ENCODE measurements around the gene MMEL1. TPM values are rescaled to one million over a fixed set of nuclear protein-coding genes. Genes with fewer than 3 reads are reported as not detected.

Gene MMEL1
- polyA plus RNA-seq, 2 of the 4 experiments (the other 2 are of a cell fraction): not detected

DNA sequence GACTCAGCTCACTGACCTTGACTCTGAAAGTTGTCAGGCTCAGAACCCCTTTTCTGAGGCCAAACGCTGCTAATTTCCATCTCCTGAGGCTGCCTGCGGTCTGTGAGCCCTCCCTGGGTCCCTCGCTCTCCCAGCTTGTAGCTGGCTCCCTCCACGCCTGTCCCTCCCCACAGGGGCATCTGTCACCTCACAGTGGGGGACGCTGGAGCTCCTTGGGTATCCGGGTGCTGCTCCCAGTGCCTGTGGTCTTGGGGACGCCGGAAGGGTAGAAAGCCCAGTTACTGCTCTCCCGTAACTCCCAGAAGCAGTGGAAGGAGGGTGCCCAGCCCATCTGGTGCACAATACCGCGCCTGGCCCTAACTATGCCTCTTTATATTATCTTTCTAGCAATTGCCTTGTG lies 13.0 kb upstream of the MMEL1 start (continued):
- TF ChIP-seq CEBPB (IDR thresholded peaks at IDR 0.05) (no peak), RARB (CRISPR knock-in tag; IDR thresholded peaks at IDR 0.05) (no peak), HDAC2 (IDR thresholded peaks at IDR 0.05) (no peak), FOSL2 (IDR thresholded peaks at IDR 0.05) (no peak), FOSL2 (CRISPR knock-in tag; IDR thresholded peaks at IDR 0.05) (no peak)
- TF ChIP-seq, protein P1, sequence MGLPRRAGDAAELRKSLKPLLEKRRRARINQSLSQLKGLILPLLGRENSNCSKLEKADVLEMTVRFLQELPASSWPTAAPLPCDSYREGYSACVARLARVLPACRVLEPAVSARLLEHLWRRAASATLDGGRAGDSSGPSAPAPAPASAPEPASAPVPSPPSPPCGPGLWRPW (IDR thresholded peaks at IDR 0.05): no peak
- TF ChIP-seq, protein P2, sequence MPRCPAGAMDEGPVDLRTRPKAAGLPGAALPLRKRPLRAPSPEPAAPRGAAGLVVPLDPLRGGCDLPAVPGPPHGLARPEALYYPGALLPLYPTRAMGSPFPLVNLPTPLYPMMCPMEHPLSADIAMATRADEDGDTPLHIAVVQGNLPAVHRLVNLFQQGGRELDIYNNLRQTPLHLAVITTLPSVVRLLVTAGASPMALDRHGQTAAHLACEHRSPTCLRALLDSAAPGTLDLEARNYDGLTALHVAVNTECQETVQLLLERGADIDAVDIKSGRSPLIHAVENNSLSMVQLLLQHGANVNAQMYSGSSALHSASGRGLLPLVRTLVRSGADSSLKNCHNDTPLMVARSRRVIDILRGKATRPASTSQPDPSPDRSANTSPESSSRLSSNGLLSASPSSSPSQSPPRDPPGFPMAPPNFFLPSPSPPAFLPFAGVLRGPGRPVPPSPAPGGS (IDR thresholded peaks at IDR 0.05): no peak

DNA sequence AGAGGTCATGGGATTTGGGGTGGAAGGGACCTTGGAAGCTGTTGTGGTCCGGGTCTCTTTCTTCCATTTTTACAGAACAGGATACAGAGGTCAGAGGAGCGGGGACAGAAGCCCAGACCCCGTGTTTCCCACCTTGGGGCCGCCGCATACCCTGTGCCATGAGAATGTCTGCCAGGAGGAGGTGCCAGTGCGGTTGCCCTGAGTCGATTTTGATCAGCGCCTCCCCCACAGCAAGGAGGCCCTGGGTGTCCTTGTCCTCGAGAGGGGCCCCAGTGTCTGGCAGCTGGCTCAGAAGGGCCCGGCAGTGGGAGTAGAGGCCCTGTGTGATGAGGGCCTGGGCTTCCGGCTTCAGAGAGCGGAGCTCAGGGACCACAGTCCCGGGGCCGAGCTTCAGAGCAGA lies 12.3 kb upstream of the MMEL1 start:
- Histone ChIP-seq H3K9me3 (peaks cover 25% of the 10 kb centered on the region), H3K4me1 (peaks cover 6% of the 10 kb centered on the region; the same call in 1 of the 3 replicates), H3K4me3 (no peak overlapping the region), H3K4me2 (no peak overlapping the region), H3K27ac (no peak overlapping the region)
- CTCF ChIA-PET: no interaction called here
- FAIRE-seq (no peak), ATAC-seq (no peak), DNase-seq (ENCODE audit: low read depth in 1 of 2, low spot score in 1 of 2) (no peak)
- WGBS (ENCODE audit: missing lambda C conversion rate): 45% methylated on average over 5 of the region's 14 CpGs
- POLR2A ChIA-PET: no interaction called here
- TF ChIP-seq, protein P3, sequence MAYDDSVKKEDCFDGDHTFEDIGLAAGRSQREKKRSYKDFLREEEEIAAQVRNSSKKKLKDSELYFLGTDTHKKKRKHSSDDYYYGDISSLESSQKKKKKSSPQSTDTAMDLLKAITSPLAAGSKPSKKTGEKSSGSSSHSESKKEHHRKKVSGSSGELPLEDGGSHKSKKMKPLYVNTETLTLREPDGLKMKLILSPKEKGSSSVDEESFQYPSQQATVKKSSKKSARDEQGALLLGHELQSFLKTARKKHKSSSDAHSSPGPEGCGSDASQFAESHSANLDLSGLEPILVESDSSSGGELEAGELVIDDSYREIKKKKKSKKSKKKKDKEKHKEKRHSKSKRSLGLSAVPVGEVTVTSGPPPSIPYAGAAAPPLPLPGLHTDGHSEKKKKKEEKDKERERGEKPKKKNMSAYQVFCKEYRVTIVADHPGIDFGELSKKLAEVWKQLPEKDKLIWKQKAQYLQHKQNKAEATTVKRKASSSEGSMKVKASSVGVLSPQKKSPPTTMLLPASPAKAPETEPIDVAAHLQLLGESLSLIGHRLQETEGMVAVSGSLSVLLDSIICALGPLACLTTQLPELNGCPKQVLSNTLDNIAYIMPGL (CRISPR knock-in tag; IDR thresholded peaks at IDR 0.05; ENCODE audit: borderline replicate concordance): no peak
- no peak for TF ChIP-seq MYC (IDR thresholded peaks at IDR 0.05; ENCODE audit: borderline replicate concordance, low read length)
- TF ChIP-seq HOXB5 (CRISPR knock-in tag; IDR thresholded peaks at IDR 0.05): no peak

DNA sequence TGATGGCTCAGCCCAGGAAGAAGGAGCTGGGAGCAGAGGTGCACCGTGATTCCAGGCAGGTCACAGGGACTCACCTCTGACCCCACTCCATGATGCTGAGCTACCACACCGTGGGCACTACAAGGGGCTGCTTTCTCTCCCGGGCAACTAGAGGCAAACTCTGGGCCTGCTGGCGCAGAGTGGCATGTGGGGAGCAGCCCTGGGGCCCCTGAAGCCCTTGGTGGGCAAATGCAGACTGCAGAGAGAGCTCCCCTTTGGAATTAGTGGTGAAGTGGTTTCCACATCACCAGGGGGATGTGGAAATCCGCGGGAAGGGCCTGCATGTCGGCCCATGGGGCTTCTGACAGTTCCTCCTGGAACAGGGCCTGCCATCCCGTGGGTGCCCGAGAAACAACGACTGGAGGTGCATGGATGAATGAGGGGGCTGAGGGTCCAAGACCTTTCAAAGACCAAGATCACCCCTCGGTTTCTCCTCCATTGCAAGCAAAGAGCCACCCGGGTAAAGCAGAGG lies 11.8 kb upstream of the MMEL1 start:
- FAIRE-seq (no peak), ATAC-seq (no peak), DNase-seq (ENCODE audit: low read depth in 1 of 2, low spot score in 1 of 2) (no peak)
- WGBS (ENCODE audit: missing lambda C conversion rate): 50% methylated on average over 4 of the region's 12 CpGs
- peaks cover 25% of the 10 kb centered on the region for H3K9me3 ChIP-seq
- no peak overlapping the region for H3K27ac ChIP-seq
- POLR2A ChIA-PET: no interaction called here
- no peak overlapping the region for H3K4me2 ChIP-seq
- TF ChIP-seq, protein P1 (IDR thresholded peaks at IDR 0.05): no peak
- no peak for TF ChIP-seq CHD4 (IDR thresholded peaks at IDR 0.05; ENCODE audit: borderline replicate concordance)
- no peak for TF ChIP-seq RAD21 (conservative IDR thresholded peaks at IDR 0.05 in 1 of 2, IDR thresholded peaks at IDR 0.05 in 1 of 2)
- TF ChIP-seq, protein P4, sequence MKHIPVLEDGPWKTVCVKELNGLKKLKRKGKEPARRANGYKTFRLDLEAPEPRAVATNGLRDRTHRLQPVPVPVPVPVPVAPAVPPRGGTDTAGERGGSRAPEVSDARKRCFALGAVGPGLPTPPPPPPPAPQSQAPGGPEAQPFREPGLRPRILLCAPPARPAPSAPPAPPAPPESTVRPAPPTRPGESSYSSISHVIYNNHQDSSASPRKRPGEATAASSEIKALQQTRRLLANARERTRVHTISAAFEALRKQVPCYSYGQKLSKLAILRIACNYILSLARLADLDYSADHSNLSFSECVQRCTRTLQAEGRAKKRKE (CRISPR knock-in tag; IDR thresholded peaks at IDR 0.05; ENCODE audit: low read depth): no peak
- no peak for TF ChIP-seq ELK1 (IDR thresholded peaks at IDR 0.05; ENCODE audit: low read depth, low read length)
- H3K4me1 ChIP-seq: peaks cover 6% of the 10 kb centered on the region; the same call in 1 of the 3 replicates
- CTCF ChIA-PET: no interaction called here
- H3K4me3 ChIP-seq: no peak overlapping the region

DNA sequence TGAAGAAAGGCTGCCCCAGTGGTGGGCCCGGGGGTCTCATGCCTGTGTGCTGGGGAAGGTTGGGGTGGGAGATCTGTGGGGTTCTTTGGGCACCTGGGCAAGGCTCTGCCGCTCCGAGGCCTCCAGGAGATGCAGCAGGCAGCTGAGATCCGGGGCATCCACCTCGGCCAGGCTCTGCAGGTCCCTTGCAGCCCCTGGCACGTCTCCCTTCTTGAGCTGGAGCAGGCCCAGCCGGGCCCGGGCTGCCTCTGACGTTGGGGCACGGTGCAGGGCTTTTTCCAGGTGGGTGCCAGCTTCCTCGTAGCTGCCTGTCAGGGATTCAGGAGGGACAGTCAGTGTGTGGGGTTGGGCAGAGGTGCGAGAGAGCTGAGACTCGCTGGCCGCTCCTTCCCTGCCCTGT lies 11.4 kb upstream of the MMEL1 start:
- ChIA-PET CTCF (no interaction called here), POLR2A (no interaction called here)
- Histone ChIP-seq H3K4me1 (peaks cover 6% of the 10 kb centered on the region; the same call in 1 of the 3 replicates), H3K4me3 (no peak overlapping the region), H3K27ac (no peak overlapping the region), H3K9me3 (peaks cover 23% of the 10 kb centered on the region), H3K4me2 (no peak overlapping the region)
- no peak for DNase-seq (ENCODE audit: low read depth in 1 of 2, low spot score in 1 of 2)
- no peak for ATAC-seq
- FAIRE-seq: no peak
- TF ChIP-seq, protein P5, sequence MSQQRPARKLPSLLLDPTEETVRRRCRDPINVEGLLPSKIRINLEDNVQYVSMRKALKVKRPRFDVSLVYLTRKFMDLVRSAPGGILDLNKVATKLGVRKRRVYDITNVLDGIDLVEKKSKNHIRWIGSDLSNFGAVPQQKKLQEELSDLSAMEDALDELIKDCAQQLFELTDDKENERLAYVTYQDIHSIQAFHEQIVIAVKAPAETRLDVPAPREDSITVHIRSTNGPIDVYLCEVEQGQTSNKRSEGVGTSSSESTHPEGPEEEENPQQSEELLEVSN (IDR thresholded peaks at IDR 0.05; ENCODE audit: borderline replicate concordance, low read depth): no peak
- TF ChIP-seq JUN (IDR thresholded peaks at IDR 0.05) (no peak), HEYL (CRISPR knock-in tag; IDR thresholded peaks at IDR 0.05) (no peak), CBX8 (IDR thresholded peaks at IDR 0.05) (no peak), CHD4 (IDR thresholded peaks at IDR 0.05; ENCODE audit: borderline replicate concordance) (no peak), RNF2 (IDR thresholded peaks at IDR 0.05; ENCODE audit: borderline replicate concordance, low read depth) (no peak), CBX2 (IDR thresholded peaks at IDR 0.05; ENCODE audit: borderline replicate concordance, low read depth) (no peak), JUNB (IDR thresholded peaks at IDR 0.05) (no peak), RAD21 (conservative IDR thresholded peaks at IDR 0.05 in 1 of 2, IDR thresholded peaks at IDR 0.05 in 1 of 2) (no peak), ZSCAN20 (CRISPR knock-in tag; IDR thresholded peaks at IDR 0.05) (no peak)
- TF ChIP-seq, protein P6, sequence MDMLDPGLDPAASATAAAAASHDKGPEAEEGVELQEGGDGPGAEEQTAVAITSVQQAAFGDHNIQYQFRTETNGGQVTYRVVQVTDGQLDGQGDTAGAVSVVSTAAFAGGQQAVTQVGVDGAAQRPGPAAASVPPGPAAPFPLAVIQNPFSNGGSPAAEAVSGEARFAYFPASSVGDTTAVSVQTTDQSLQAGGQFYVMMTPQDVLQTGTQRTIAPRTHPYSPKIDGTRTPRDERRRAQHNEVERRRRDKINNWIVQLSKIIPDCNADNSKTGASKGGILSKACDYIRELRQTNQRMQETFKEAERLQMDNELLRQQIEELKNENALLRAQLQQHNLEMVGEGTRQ (IDR thresholded peaks at IDR 0.05): no peak
- WGBS (ENCODE audit: missing lambda C conversion rate): 87% methylated on average over 3 of the region's 14 CpGs
